ENCODE measurements around the gene CH25H.
"Not testable (repeated sequence)": the region's sequence is repeated elsewhere in the genome, so short reads cannot be mapped to it uniquely, and the experiment has no call there.

Gene CH25H

GRCh38 chr10:89189211-89189734 is 17.8 kb downstream of the CH25H start:
- DNase-seq = no peak

GRCh38 chr10:89185658-89186057 is 21.5 kb downstream of the CH25H start:
- DNase-seq = no peak

GRCh38 chr10:89184638-89185037 is 22.5 kb downstream of the CH25H start:
- no peak for DNase-seq

- no peak for DNase-seq
These were observed 23.5 kb downstream of the CH25H start for GRCh38 chr10:89183571-89183970.

GRCh38 chr10:89182894-89183293 is 24.2 kb downstream of the CH25H start:
- no peak for DNase-seq

GRCh38 chr10:89175816-89176215 is 31.3 kb downstream of the CH25H start:
- no peak for DNase-seq

- no peak for DNase-seq
These were observed 34.0 kb downstream of the CH25H start for GRCh38 chr10:89173075-89173474.

- DNase-seq = no peak
These were observed 35.1 kb downstream of the CH25H start for GRCh38 chr10:89171996-89172395.

- no peak for DNase-seq
These were observed 35.7 kb downstream of the CH25H start for GRCh38 chr10:89171263-89171872.

GRCh38 chr10:89168354-89168900 is 38.7 kb downstream of the CH25H start:
- DNase-seq = not testable (repeated sequence)

- DNase-seq = no peak
These were observed 39.2 kb downstream of the CH25H start for GRCh38 chr10:89167915-89168314.

GRCh38 chr10:89165923-89166322 is 41.2 kb downstream of the CH25H start:
- DNase-seq = no peak

- no peak for DNase-seq
These were observed 42.2 kb downstream of the CH25H start for GRCh38 chr10:89164920-89165319.

GRCh38 chr10:89164080-89164479 is 43.0 kb downstream of the CH25H start:
- DNase-seq = no peak

GRCh38 chr10:89163265-89163995 is 43.7 kb downstream of the CH25H start:
- peak; percentile 49 to 62 for DNase-seq

GRCh38 chr10:89162596-89162995 is 44.5 kb downstream of the CH25H start:
- no peak for DNase-seq

- no peak for DNase-seq
These were observed 46.8 kb downstream of the CH25H start for GRCh38 chr10:89160339-89160738.

GRCh38 chr10:89159761-89160160 is 47.4 kb downstream of the CH25H start:
- no peak for DNase-seq

- DNase-seq = no peak
These were observed 47.8 kb downstream of the CH25H start for GRCh38 chr10:89159316-89159715.

GRCh38 chr10:89158446-89158845 is 48.7 kb downstream of the CH25H start:
- DNase-seq = no peak

- DNase-seq = no peak
These were observed 50.8 kb downstream of the CH25H start for GRCh38 chr10:89156161-89156835.
